ENCODE measurements around the gene UBQLN1. TPM values are rescaled to one million over a fixed set of nuclear protein-coding genes. Genes with fewer than 3 reads are reported as not detected.
"Not testable (repeated sequence)": the region's sequence is repeated elsewhere in the genome, so short reads cannot be mapped to it uniquely, and the experiment has no call there.

The UBQLN1 gene
- total and polyA plus RNA-seq, 4 donors, result 31.4 to 93.1 (median 58.7) TPM

GRCh38 chr9:83721509-83721908, 13.8 kb upstream of the UBQLN1 start:
- no peak overlapping the region for H3K27ac ChIP-seq (ENCODE audit: low read depth in 1 of 2, low read length in 2 of 2)
- no peaks in the 10 kb centered on the region for H3K36me3 ChIP-seq (ENCODE audit: control insufficient read depth in 1 of 2, insufficient read depth in 2 of 2, low read length in 1 of 2)
- no peaks in the 10 kb centered on the region for H3K27me3 ChIP-seq (ENCODE audit: control insufficient read depth in 1 of 2, insufficient read depth in 2 of 2, low read length in 1 of 2)
- no peak for ATAC-seq (ENCODE audit: low FRiP score)
- no peak overlapping the region for H3K4me3 ChIP-seq (ENCODE audit: low read length in 2 of 2)
- no peaks in the 10 kb centered on the region for H3K4me1 ChIP-seq (ENCODE audit: control insufficient read depth in 1 of 2, insufficient read depth in 2 of 2, low read length in 2 of 2)
- DNase-seq, result no peak
- intact Hi-C loops (cut with DNase I), result no loop called here
- peaks cover 1% of the 10 kb centered on the region for H3K9me3 ChIP-seq (ENCODE audit: control insufficient read depth, low read length)

GRCh38 chr9:83715794-83716193, 8.0 kb upstream of the UBQLN1 start:
- Histone ChIP-seq H3K36me3 (ENCODE audit: control insufficient read depth in 1 of 2, insufficient read depth in 2 of 2, low read length in 1 of 2) (no peaks in the 10 kb centered on the region), H3K4me1 (ENCODE audit: control insufficient read depth in 1 of 2, insufficient read depth in 2 of 2, low read length in 2 of 2) (no peaks in the 10 kb centered on the region), H3K4me3 (ENCODE audit: low read length in 2 of 2) (no peak overlapping the region), H3K27me3 (ENCODE audit: control insufficient read depth in 1 of 2, insufficient read depth in 2 of 2, low read length in 1 of 2) (no peaks in the 10 kb centered on the region), H3K9me3 (ENCODE audit: control insufficient read depth, low read length) (no peaks in the 10 kb centered on the region), H3K27ac (ENCODE audit: low read depth in 1 of 2, low read length in 2 of 2) (no peak overlapping the region)
- no peak for ATAC-seq (ENCODE audit: low FRiP score)
- DNase-seq, result no peak
- intact Hi-C loops (cut with DNase I), result no loop called here

- ATAC-seq (ENCODE audit: low FRiP score) (no peak), DNase-seq (no peak)
- WGBS, 2 donors, result 63 to 74% methylated on average over 1 of the region's 1 CpG
- no peaks in the 10 kb centered on the region for H3K27me3 ChIP-seq (ENCODE audit: control insufficient read depth in 1 of 2, insufficient read depth in 2 of 2, low read length in 1 of 2)
- no peak overlapping the region for H3K27ac ChIP-seq (ENCODE audit: low read depth in 1 of 2, low read length in 2 of 2)
- intact Hi-C loops (cut with DNase I), result no loop called here
- H3K9me3 ChIP-seq (ENCODE audit: control insufficient read depth, low read length), result no peaks in the 10 kb centered on the region
- H3K36me3 ChIP-seq (ENCODE audit: control insufficient read depth in 1 of 2, insufficient read depth in 2 of 2, low read length in 1 of 2), result no peaks in the 10 kb centered on the region
- no peak overlapping the region for H3K4me3 ChIP-seq (ENCODE audit: low read length in 2 of 2)
- no peaks in the 10 kb centered on the region for H3K4me1 ChIP-seq (ENCODE audit: control insufficient read depth in 1 of 2, insufficient read depth in 2 of 2, low read length in 2 of 2)
Measured at GRCh38 chr9:83715221-83715620, 7.5 kb upstream of the UBQLN1 start.

- intact Hi-C loops (cut with DNase I), result no loop called here
- Histone ChIP-seq H3K4me1 (ENCODE audit: control insufficient read depth in 1 of 2, insufficient read depth in 2 of 2, low read length in 2 of 2) (no peaks in the 10 kb centered on the region), H3K27me3 (ENCODE audit: control insufficient read depth in 1 of 2, insufficient read depth in 2 of 2, low read length in 1 of 2) (no peaks in the 10 kb centered on the region), H3K4me3 (ENCODE audit: low read length in 2 of 2) (no peak overlapping the region), H3K27ac (ENCODE audit: low read depth in 1 of 2, low read length in 2 of 2) (no peak overlapping the region), H3K9me3 (ENCODE audit: control insufficient read depth, low read length) (no peaks in the 10 kb centered on the region), H3K36me3 (ENCODE audit: control insufficient read depth in 1 of 2, insufficient read depth in 2 of 2, low read length in 1 of 2) (no peaks in the 10 kb centered on the region)
- ATAC-seq (ENCODE audit: low FRiP score) (no peak), DNase-seq (no peak)
- whole genome bisulfite sequencing, 2 donors, result 65 to 72% methylated on average over 3 of the region's 3 CpGs
Measured at GRCh38 chr9:83714329-83714728, 6.6 kb upstream of the UBQLN1 start.

GRCh38 chr9:83708515-83709158, 879 bp upstream of the UBQLN1 start:
- H3K4me1 ChIP-seq (ENCODE audit: control insufficient read depth in 1 of 2, insufficient read depth in 2 of 2, low read length in 2 of 2), result peaks cover 2 to 4% of the 10 kb centered on the region in 2 donors
- peak; percentile 65 for ATAC-seq (ENCODE audit: low FRiP score)
- peak; percentile 78 to 82 for DNase-seq
- H3K27ac ChIP-seq (ENCODE audit: low read depth in 1 of 2, low read length in 2 of 2), result peak overlapping the region in 1 of 2 donors; percentile 96
- no peaks in the 10 kb centered on the region for H3K36me3 ChIP-seq (ENCODE audit: control insufficient read depth in 1 of 2, insufficient read depth in 2 of 2, low read length in 1 of 2)
- 15% methylated on average over 20 of the region's 20 CpGs for WGBS, 2 donors
- peak overlapping the region; percentile 88 to 91 for H3K4me3 ChIP-seq (ENCODE audit: low read length in 2 of 2)
- intact Hi-C loops (cut with DNase I), result loop anchor here (5.0 kb wide), 2 partner anchors 86 to 214 kb away; partner anchors contain the start of genes IDNK (in 2 of the 2) and KIF27 (in 1 of the 2)
- no peaks in the 10 kb centered on the region for H3K9me3 ChIP-seq (ENCODE audit: control insufficient read depth, low read length)
- H3K27me3 ChIP-seq (ENCODE audit: control insufficient read depth in 1 of 2, insufficient read depth in 2 of 2, low read length in 1 of 2), result no peaks in the 10 kb centered on the region

GRCh38 chr9:83707518-83707767, 315 bp downstream of the UBQLN1 start:
- Histone ChIP-seq H3K27ac (ENCODE audit: low read depth in 1 of 2, low read length in 2 of 2) (peak overlapping the region; percentile 76 to 96), H3K9me3 (ENCODE audit: control insufficient read depth, low read length) (no peaks in the 10 kb centered on the region), H3K27me3 (ENCODE audit: control insufficient read depth in 1 of 2, insufficient read depth in 2 of 2, low read length in 1 of 2) (no peaks in the 10 kb centered on the region), H3K36me3 (ENCODE audit: control insufficient read depth in 1 of 2, insufficient read depth in 2 of 2, low read length in 1 of 2) (no peaks in the 10 kb centered on the region), H3K4me1 (ENCODE audit: control insufficient read depth in 1 of 2, insufficient read depth in 2 of 2, low read length in 2 of 2) (peaks cover 2 to 4% of the 10 kb centered on the region in 2 donors), H3K4me3 (ENCODE audit: low read length in 2 of 2) (peak overlapping the region; percentile 67 to 91)
- intact Hi-C loops (cut with DNase I), result loop anchor here (5.0 kb wide), 2 partner anchors 85 to 215 kb away; partner anchors contain the start of genes IDNK (in 2 of the 2) and KIF27 (in 1 of the 2)
- ATAC-seq (ENCODE audit: low FRiP score) (peak; percentile 90), DNase-seq (peak in 1 of 2 donors; percentile 94)
- 0 to 1% methylated on average over 16 to 26 of the region's 26 CpGs for WGBS, 2 donors

GRCh38 chr9:83706676-83707517, 861 bp downstream of the UBQLN1 start:
- intact Hi-C loops (cut with DNase I), result loop anchor here (5.0 kb wide), 2 partner anchors 85 to 215 kb away; partner anchors contain the start of genes IDNK (in 2 of the 2) and KIF27 (in 1 of the 2)
- peak; percentile 30 for ATAC-seq (ENCODE audit: low FRiP score)
- DNase-seq, result peak; percentile 63 to 82
- Histone ChIP-seq H3K4me1 (ENCODE audit: control insufficient read depth in 1 of 2, insufficient read depth in 2 of 2, low read length in 2 of 2) (peaks cover 2 to 4% of the 10 kb centered on the region in 2 donors), H3K9me3 (ENCODE audit: control insufficient read depth, low read length) (no peaks in the 10 kb centered on the region), H3K27ac (ENCODE audit: low read depth in 1 of 2, low read length in 2 of 2) (peak overlapping the region; percentile 76 to 96), H3K27me3 (ENCODE audit: control insufficient read depth in 1 of 2, insufficient read depth in 2 of 2, low read length in 1 of 2) (no peaks in the 10 kb centered on the region), H3K36me3 (ENCODE audit: control insufficient read depth in 1 of 2, insufficient read depth in 2 of 2, low read length in 1 of 2) (no peaks in the 10 kb centered on the region), H3K4me3 (ENCODE audit: low read length in 2 of 2) (peak overlapping the region; percentile 67 to 91)
- 1% methylated on average over 42 of the region's 42 CpGs for WGBS, 2 donors

- intact Hi-C loops (cut with DNase I), result loop anchor here (5.0 kb wide), 2 partner anchors 83 to 217 kb away; partner anchors contain the start of genes IDNK (in 2 of the 2) and KIF27 (in 1 of the 2)
- DNase-seq; H3K36me3 ChIP-seq (ENCODE audit: control insufficient read depth in 1 of 2, insufficient read depth in 2 of 2, low read length in 1 of 2); H3K4me1 ChIP-seq (ENCODE audit: control insufficient read depth in 1 of 2, insufficient read depth in 2 of 2, low read length in 2 of 2); H3K27ac ChIP-seq (ENCODE audit: low read depth in 1 of 2, low read length in 2 of 2); H3K9me3 ChIP-seq (ENCODE audit: control insufficient read depth, low read length); ATAC-seq (ENCODE audit: low FRiP score); H3K4me3 ChIP-seq (ENCODE audit: low read length in 2 of 2); H3K27me3 ChIP-seq (ENCODE audit: control insufficient read depth in 1 of 2, insufficient read depth in 2 of 2, low read length in 1 of 2): not testable (repeated sequence)
- 96 to 98% methylated on average over 11 to 12 of the region's 12 CpGs for WGBS, 2 donors
Measured at GRCh38 chr9:83705219-83705651, 2.5 kb downstream of the UBQLN1 start.
